GM10266 (cell line): ENCODE data around the gene SEMA3A.

ENCODE experiments used
- DNase-seq: peaks from one replicate; pipeline ENCODE4 v3.0.0; 2012; ENCODE audit errors: extremely low spot score
- TF ChIP-seq, protein P1 (sequence below): IDR thresholded peaks from 2 replicates; pipeline ENCODE4 v1.5.1; 2012; ENCODE audit warnings: mild to moderate bottlenecking, low read depth; ENCODE audit not compliant: control insufficient read depth, insufficient read depth; ENCODE audit errors: missing control alignments

Gene SEMA3A

DNA sequence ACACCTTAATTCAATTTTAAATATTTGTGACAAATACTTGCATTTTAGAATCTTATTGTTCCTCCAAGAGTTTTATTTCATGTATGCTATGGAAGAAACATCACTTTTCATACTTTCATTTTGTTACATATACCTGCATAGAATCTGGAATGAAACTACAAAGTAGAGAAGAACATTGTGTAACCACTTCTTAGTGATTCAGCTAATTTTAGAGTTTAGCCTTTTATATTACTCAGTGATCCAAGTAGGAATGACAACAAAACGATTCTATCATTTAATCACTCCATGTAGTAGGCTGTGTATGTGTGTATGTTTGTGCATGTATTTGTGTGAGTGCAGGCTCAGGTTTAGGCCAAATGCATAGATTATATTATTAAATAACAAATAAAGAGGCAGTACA is 14.4 kb upstream of the SEMA3A start:
- TF ChIP-seq, protein P1, sequence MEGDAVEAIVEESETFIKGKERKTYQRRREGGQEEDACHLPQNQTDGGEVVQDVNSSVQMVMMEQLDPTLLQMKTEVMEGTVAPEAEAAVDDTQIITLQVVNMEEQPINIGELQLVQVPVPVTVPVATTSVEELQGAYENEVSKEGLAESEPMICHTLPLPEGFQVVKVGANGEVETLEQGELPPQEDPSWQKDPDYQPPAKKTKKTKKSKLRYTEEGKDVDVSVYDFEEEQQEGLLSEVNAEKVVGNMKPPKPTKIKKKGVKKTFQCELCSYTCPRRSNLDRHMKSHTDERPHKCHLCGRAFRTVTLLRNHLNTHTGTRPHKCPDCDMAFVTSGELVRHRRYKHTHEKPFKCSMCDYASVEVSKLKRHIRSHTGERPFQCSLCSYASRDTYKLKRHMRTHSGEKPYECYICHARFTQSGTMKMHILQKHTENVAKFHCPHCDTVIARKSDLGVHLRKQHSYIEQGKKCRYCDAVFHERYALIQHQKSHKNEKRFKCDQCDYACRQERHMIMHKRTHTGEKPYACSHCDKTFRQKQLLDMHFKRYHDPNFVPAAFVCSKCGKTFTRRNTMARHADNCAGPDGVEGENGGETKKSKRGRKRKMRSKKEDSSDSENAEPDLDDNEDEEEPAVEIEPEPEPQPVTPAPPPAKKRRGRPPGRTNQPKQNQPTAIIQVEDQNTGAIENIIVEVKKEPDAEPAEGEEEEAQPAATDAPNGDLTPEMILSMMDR: no peak

DNA sequence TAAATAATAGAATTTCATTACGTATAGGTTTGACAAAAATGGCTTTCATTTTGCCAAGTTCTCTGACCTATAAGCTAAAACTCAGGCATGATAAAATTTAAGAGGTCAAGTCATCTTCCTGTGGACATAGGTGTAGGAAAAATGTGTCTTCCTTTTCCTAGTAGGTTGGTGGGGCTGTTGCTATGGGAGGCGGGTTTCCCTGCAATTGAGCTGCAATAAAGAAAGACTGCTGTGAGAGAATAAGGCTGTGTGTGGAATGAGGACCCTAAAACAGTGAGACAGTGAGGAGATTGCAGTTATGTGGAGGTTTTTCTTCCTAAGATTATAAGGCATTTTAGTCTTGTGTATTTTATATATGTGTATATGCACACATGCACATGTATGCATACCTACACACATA is 13.0 kb upstream of the SEMA3A start:
- TF ChIP-seq, protein P1: no peak
- DNase-seq: no peak

More for the DNA sequence above, 14.4 kb upstream of the SEMA3A start:
- DNase-seq: no peak

- TF ChIP-seq, protein P1: no peak
- DNase-seq: no peak
Measured at GRCh38 chr7:84207025-84207424, 12.4 kb upstream of the SEMA3A start.

- TF ChIP-seq, protein P1: no peak
- no peak for DNase-seq
Measured at GRCh38 chr7:84204655-84205054, 10.1 kb upstream of the SEMA3A start.

DNA sequence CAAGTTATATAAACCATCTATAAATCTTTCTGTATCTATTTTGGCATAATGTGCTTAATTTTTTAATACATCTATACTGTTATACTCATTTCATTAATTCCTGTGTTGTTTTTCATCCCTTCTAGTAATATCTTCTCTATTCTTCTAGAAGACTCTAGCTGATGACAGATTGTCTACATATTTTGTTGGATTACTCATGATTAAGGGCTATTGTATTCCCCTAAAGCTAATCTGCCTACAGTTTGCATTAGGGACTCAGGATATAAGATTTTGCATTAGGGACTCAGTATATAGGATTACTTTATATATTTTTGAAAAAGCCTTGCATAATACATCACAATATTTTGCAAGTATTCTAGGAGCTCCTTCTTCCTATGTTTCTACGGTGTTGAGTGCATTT is 8.3 kb upstream of the SEMA3A start:
- TF ChIP-seq, protein P1: no peak
- no peak for DNase-seq

- DNase-seq: no peak
- TF ChIP-seq, protein P1: no peak
Measured at GRCh38 chr7:84200859-84201258, 6.3 kb upstream of the SEMA3A start.

- TF ChIP-seq, protein P1: no peak
- DNase-seq: no peak
Measured at GRCh38 chr7:84199216-84199615, 4.6 kb upstream of the SEMA3A start.
